ENCODE data around the gene TNFRSF14. TPM values are rescaled to one million over a fixed set of nuclear protein-coding genes. Genes with fewer than 3 reads are reported as not detected.

Gene TNFRSF14
- total RNA-seq, 2 experiments from 2014 or later, result 15.7 to 18.5 TPM

DNA sequence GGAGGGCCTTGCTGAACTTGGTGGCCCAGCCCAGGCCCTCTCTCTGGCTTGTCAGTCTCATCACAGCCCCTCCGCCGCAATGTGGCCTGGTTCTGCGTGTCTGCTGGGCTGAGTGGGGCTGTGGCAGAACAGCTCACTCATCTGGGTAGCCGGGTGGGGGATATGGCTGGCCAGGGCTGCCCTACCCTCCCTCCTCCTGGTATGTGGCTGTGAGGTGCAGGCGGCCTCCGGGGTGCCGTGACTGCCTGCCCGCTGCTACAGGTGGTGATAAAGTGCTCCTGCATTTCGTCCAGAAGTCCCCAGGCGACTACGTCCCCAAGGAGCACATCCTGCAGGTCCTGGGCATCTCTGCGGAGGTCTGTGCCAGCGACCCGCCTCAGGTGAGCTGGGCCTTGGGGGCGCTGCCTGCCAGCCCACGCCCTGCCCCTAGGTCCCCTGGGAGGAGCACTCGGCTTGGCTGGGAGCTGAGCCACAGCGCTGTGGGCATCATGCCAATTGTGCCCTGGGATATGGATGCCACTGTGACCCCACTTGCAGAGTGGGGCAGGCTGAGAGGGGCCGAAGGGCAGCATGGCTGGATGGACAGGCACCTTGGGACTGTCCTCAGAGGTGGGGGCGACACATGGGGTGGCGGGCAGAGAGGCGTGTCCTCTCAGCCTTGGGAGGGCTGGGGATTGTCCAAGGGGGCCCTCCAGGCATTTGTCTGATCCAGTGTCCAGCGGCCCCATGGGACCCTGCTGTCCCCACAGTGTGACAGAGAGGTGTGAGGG lies 32.7 kb downstream of the TNFRSF14 start:
- Histone ChIP-seq H3K9me2 (ENCODE audit: insufficient read depth, low read length) (no peaks in the 10 kb centered on the region), H3K36me3 (ENCODE audit: insufficient read depth, low read length) (no peaks in the 10 kb centered on the region), H3K79me2 (ENCODE audit: insufficient read depth, low read depth, low read length) (no peaks in the 10 kb centered on the region), H3K9me3 (ENCODE audit: low read length) (no peaks in the 10 kb centered on the region), H3K4me1 (ENCODE audit: insufficient read depth, low read length, poor library complexity, severe bottlenecking) (peaks cover 22% of the 10 kb centered on the region), H3K4me2 (ENCODE audit: low read length) (no peak overlapping the region), H2AFZ (ENCODE audit: low read length) (no peak overlapping the region), H3K4me3 (ENCODE audit: low read depth, low read length, poor library complexity, severe bottlenecking) (no peak overlapping the region), H4K20me1 (ENCODE audit: insufficient read depth, low read length) (no peaks in the 10 kb centered on the region), H3K27ac (ENCODE audit: low read depth, low read length, poor library complexity, severe bottlenecking) (no peak overlapping the region)
- TF ChIP-seq EZH2phosphoT487 (IDR thresholded peaks at IDR 0.05; ENCODE audit: borderline replicate concordance, low read depth, low read length), result no peak
- TF ChIP-seq, protein P1, sequence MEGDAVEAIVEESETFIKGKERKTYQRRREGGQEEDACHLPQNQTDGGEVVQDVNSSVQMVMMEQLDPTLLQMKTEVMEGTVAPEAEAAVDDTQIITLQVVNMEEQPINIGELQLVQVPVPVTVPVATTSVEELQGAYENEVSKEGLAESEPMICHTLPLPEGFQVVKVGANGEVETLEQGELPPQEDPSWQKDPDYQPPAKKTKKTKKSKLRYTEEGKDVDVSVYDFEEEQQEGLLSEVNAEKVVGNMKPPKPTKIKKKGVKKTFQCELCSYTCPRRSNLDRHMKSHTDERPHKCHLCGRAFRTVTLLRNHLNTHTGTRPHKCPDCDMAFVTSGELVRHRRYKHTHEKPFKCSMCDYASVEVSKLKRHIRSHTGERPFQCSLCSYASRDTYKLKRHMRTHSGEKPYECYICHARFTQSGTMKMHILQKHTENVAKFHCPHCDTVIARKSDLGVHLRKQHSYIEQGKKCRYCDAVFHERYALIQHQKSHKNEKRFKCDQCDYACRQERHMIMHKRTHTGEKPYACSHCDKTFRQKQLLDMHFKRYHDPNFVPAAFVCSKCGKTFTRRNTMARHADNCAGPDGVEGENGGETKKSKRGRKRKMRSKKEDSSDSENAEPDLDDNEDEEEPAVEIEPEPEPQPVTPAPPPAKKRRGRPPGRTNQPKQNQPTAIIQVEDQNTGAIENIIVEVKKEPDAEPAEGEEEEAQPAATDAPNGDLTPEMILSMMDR (conservative IDR thresholded peaks at IDR 0.05; ENCODE audit: low read length), result no peak
- intact Hi-C loops (cut with micrococcal nuclease; ENCODE audit: unreplicated experiment), result no loop called here
- BruUV-seq (replicated peaks), result no TSS peak
- no peak for DNase-seq (ENCODE audit: low spot score)
- ChIA-PET POLR2A (no interaction called here), CTCF (ENCODE audit: unreplicated experiment) (no interaction called here)

DNA sequence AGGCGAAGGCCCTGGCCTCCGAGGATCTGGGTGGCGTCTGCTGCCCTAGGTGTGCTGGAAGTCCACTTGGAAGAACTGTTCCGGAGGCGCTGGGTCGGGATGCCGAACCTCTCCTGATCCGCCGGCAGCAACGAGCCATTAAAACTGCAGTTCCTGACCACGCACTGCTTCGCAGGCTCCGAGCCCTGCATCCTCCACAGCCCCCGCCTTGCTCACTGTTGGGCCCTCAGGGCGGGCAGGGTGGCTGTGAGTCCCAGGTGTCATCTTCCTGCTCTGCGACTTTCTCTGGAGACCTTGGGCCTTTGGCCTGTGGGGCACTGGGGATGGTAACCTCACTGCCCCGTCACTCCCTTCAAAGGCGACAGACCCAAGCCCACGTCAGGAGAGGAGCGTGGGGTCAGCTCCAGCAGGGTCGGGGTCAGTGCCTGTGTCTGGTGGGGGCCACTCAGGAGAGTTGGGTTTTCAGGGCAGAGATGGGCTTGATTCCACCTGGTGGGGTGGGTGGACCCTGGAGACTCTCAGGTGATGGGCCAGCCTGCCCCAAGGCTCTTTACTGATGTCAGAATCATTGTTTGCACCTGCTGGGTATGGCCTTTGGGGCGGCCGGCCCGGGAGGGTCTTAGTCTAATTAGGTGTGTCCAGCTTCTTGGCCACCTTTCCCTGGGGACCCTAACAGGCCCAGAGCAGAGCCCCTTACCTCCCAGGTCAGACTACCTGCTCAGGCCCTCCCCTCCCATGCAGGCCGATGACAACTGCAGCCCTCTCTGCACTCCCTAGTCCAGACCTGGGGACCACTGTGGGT lies 33.5 kb downstream of the TNFRSF14 start:
- Histone ChIP-seq H2AFZ (ENCODE audit: low read length) (no peak overlapping the region), H3K79me2 (ENCODE audit: insufficient read depth, low read depth, low read length) (no peaks in the 10 kb centered on the region), H3K4me3 (ENCODE audit: low read depth, low read length, poor library complexity, severe bottlenecking) (no peak overlapping the region), H3K4me2 (ENCODE audit: low read length) (no peak overlapping the region), H3K9me3 (ENCODE audit: low read length) (no peaks in the 10 kb centered on the region), H4K20me1 (ENCODE audit: insufficient read depth, low read length) (no peaks in the 10 kb centered on the region), H3K27ac (ENCODE audit: low read depth, low read length, poor library complexity, severe bottlenecking) (no peak overlapping the region), H3K4me1 (ENCODE audit: insufficient read depth, low read length, poor library complexity, severe bottlenecking) (peaks cover 15% of the 10 kb centered on the region), H3K36me3 (ENCODE audit: insufficient read depth, low read length) (no peaks in the 10 kb centered on the region), H3K9me2 (ENCODE audit: insufficient read depth, low read length) (no peaks in the 10 kb centered on the region)
- BruUV-seq (replicated peaks), result no TSS peak
- TF ChIP-seq, protein P1 (conservative IDR thresholded peaks at IDR 0.05; ENCODE audit: low read length), result no peak
- no peak for TF ChIP-seq EZH2phosphoT487 (IDR thresholded peaks at IDR 0.05; ENCODE audit: borderline replicate concordance, low read depth, low read length)
- ChIA-PET POLR2A (interaction anchor here (0.5 kb wide), 1 partner anchor 706 kb away, joined by 3 read pairs; no protein-coding TSS in a partner anchor), CTCF (ENCODE audit: unreplicated experiment) (no interaction called here)
- no peak for DNase-seq (ENCODE audit: low spot score)
- intact Hi-C loops (cut with micrococcal nuclease; ENCODE audit: unreplicated experiment), result no loop called here
